K562 (cell line): ENCODE data around the gene RAP2B. TPM values are rescaled to one million over a fixed set of nuclear protein-coding genes. Genes with fewer than 3 reads are reported as not detected.

Experiments
- ATAC-seq: fragments of 200-7000 bp; cut with Tn5 transposase; 3 replicates; pipeline ENCODE4 v1.9.1; 2020; ENCODE audit warnings: moderate library complexity
- BruUV-seq: library from RNA; stranded (reverse); fragments of 400-500 nt; replicated peaks from 2 replicates; lab custom pipeline; 2021; lab: Mats Ljungman, UMichigan
- CTCF ChIA-PET: fragments of 300-600 bp; formaldehyde crosslinking; extraction: SDS; loops from one replicate; lab custom pipeline; 2021; ENCODE audit warnings: low intra/inter-chr PET ratio; lab: Yijun Ruan, JAX
- POLR2A ChIA-PET: fragments of 300-600, 350-650 bp; sonication (Branson Sonifier 250); formaldehyde crosslinking; extraction: SDS; loops from one replicate; lab custom pipeline; 2021; ENCODE audit warnings: antibody characterized with exemption, inconsistent platforms; lab: Yijun Ruan, JAX
- DNase-seq, 4 experiments: peaks; one replicate each; pipeline versions ENCODE4 v3.0.0 to v3.0.0-alpha.2; 2011 to 2018; ENCODE audit warnings: low spot score in 3 of 4, mixed read lengths in 3 of 4; ENCODE audit errors: extremely low read depth in 1 of 4
- FAIRE-seq: peaks from 2 replicates; lab custom pipeline; 2011; peaks lifted over from hg19 to GRCh38; lab: Jason Lieb, UNC
- H2AFZ ChIP-seq: 2 replicates; pipeline ENCODE4 v1.6.0; 2011; ENCODE audit warnings: low read depth, low read length, control low read depth, inconsistent platforms
- H3K27ac ChIP-seq: fragments of 200-600 bp; 3 replicates; pipeline ENCODE4 v1.8.0; 2011; ENCODE audit warnings: low read depth, mild to moderate bottlenecking, control low read depth, inconsistent platforms, low read length, moderate library complexity, mixed read lengths; ENCODE audit errors: extremely low read depth
- H3K27me3 ChIP-seq, 2 experiments: fragments of 300-600 bp in 1 of 2; 2 replicates in 1 of 2; 3 replicates in 1 of 2; pipeline versions ENCODE4 v1.6.0 to v1.8.0; 2011; ENCODE audit warnings: inconsistent platforms in 2 of 2, low read length in 2 of 2, mild to moderate bottlenecking in 1 of 2, mixed read lengths in 1 of 2, moderate library complexity in 1 of 2; ENCODE audit not compliant: control insufficient read depth in 2 of 2, insufficient read depth in 2 of 2
- H3K36me3 ChIP-seq: fragments of 300-600 bp; 3 replicates; pipeline ENCODE4 v1.8.0; 2011; ENCODE audit warnings: mild to moderate bottlenecking, low read length, inconsistent platforms; ENCODE audit not compliant: control insufficient read depth, insufficient read depth
- H3K4me1 ChIP-seq, 2 experiments: fragments of 200-600 bp in 1 of 2; replicated peaks in 1 of 2; 2 replicates in 1 of 2; 3 replicates in 1 of 2; pipeline versions ENCODE4 v1.5.1 to v1.8.0; 2011; ENCODE audit warnings: inconsistent platforms in 2 of 2, low read length in 2 of 2, mild to moderate bottlenecking in 1 of 2, mixed read lengths in 1 of 2, moderate library complexity in 1 of 2; ENCODE audit not compliant: control insufficient read depth in 2 of 2, insufficient read depth in 2 of 2
- H3K4me2 ChIP-seq: 2 replicates; pipeline ENCODE4 v1.6.1; 2011; ENCODE audit warnings: low read length, control low read depth, inconsistent platforms, mixed read lengths; ENCODE audit not compliant: insufficient read depth
- H3K4me3 ChIP-seq: fragments of 200-600 bp; sonication (generic), shearing (Covaris generic); 2 replicates; pipeline ENCODE4 v1.5.1; 2016; ENCODE audit warnings: control low read depth, inconsistent platforms
- H3K79me2 ChIP-seq: fragments of 200-600 bp; 3 replicates; pipeline ENCODE4 v1.8.0; 2011; ENCODE audit warnings: low read length, inconsistent platforms; ENCODE audit not compliant: control insufficient read depth, insufficient read depth
- H3K9ac ChIP-seq, 2 experiments: 2 replicates each; pipeline versions ENCODE4 v1.6.0 to v1.6.1; 2011; ENCODE audit warnings: low read depth in 2 of 2, low read length in 2 of 2, control low read depth in 1 of 2, inconsistent platforms in 1 of 2, mild to moderate bottlenecking in 1 of 2, mixed read lengths in 1 of 2; ENCODE audit not compliant: insufficient read depth in 1 of 2
- H3K9me1 ChIP-seq: one replicate; pipeline ENCODE4 v1.6.0; 2011; ENCODE audit warnings: inconsistent platforms, mild to moderate bottlenecking, low read length, moderate library complexity; ENCODE audit not compliant: control insufficient read depth, insufficient read depth
- H3K9me3 ChIP-seq: replicated peaks from 2 replicates; pipeline ENCODE4 v1.5.1; 2011; ENCODE audit warnings: low read depth, low read length, inconsistent platforms; ENCODE audit not compliant: control insufficient read depth, insufficient read depth
- H4K20me1 ChIP-seq: replicated peaks from 2 replicates; pipeline ENCODE4 v1.6.1; 2011; ENCODE audit warnings: low read length, inconsistent platforms, mixed read lengths; ENCODE audit not compliant: control insufficient read depth, insufficient read depth
- BRD9 ChIP-seq: fragments of 450-650 bp; IDR thresholded peaks from 2 replicates; pipeline ENCODE4 v1.6.1; 2018; ENCODE audit warnings: low read depth; ENCODE audit not compliant: partially characterized antibody
- CBX5 ChIP-seq: IDR thresholded peaks from 2 replicates; pipeline ENCODE4 v1.6.1; 2014; ENCODE audit warnings: low read depth, borderline replicate concordance
- CCNT2 ChIP-seq: IDR thresholded peaks from 2 replicates; pipeline ENCODE4 v1.6.1; 2011; ENCODE audit warnings: borderline replicate concordance, low read depth, mild to moderate bottlenecking, moderate library complexity, mixed read lengths, low read length; ENCODE audit not compliant: insufficient read length; ENCODE audit errors: extremely low read depth
- ETV1 ChIP-seq: fragments of 450-650 bp; conservative IDR thresholded peaks from 2 replicates; pipeline ENCODE4 v1.6.1; 2016; ENCODE audit warnings: missing genetic modification characterization, control low read depth, low read depth, missing compliant biosample characterization
- NFATC3 ChIP-seq: fragments of 450-650 bp; IDR thresholded peaks from 2 replicates; pipeline ENCODE4 v1.6.1; 2017; ENCODE audit warnings: mild to moderate bottlenecking
- PHF20 ChIP-seq: fragments of 450-650 bp; IDR thresholded peaks from 2 replicates; pipeline ENCODE4 v1.6.1; 2018; ENCODE audit not compliant: partially characterized antibody
- SIN3A ChIP-seq, 2 experiments: fragments of 150-350 bp in 1 of 2; IDR thresholded peaks; 2 replicates each; pipeline ENCODE4 v1.6.1; 2011 to 2016; ENCODE audit warnings: borderline replicate concordance in 2 of 2, low read depth in 2 of 2, low read length in 2 of 2, mild to moderate bottlenecking in 2 of 2, moderate library complexity in 2 of 2; ENCODE audit not compliant: control insufficient read depth in 1 of 2
- ZBTB1 ChIP-seq: sonication (generic); formaldehyde crosslinking; IDR thresholded peaks from 2 replicates; pipeline ENCODE4 v1.8.1; 2023; ENCODE audit warnings: missing genetic modification reagents, low read depth, mild to moderate bottlenecking, borderline replicate concordance
- ZNF584 ChIP-seq: fragments of 200-800 bp; sonication (Bioruptor generic); IDR thresholded peaks from 2 replicates; pipeline ENCODE4 v1.6.1; 2016; ENCODE audit warnings: low read depth, mild to moderate bottlenecking, missing genetic modification characterization, missing compliant biosample characterization
- WGBS: fragments of 100-300 bp; shearing (Covaris generic); methylation state at CpG from one replicate; pipeline ENCODE4 v1.1.6; 2016; ENCODE audit warnings: low coverage, mixed read lengths; ENCODE audit not compliant: insufficient coverage; ENCODE audit errors: missing lambda C conversion rate; 5-methylcytosine and 5-hydroxymethylcytosine counted together
- in situ Hi-C: fragments of 300-500 bp; cut with MboI; formaldehyde crosslinking; loops from 4 replicates; pipeline ENCODE4 v1.15.0; 2018; ENCODE audit warnings: inconsistent platforms, mixed read lengths
- intact Hi-C: fragments of 100-400 bp; cut with micrococcal nuclease; formaldehyde crosslinking; loops from 2 replicates; pipeline ENCODE4 v1.14.2; 2022
- polyA plus RNA-seq, 8 experiments: library from polyadenylated mRNA; depleted of rRNA in 4 of 8; stranded (reverse) in 5 of 8; unstranded in 3 of 8; fragments of >200 nt; fragmentation: Nextera tagmentation in 2 of 8; fragmentation: Illumina TruSeq in 1 of 8; extraction: Ambion mirVana in 2 of 8; extraction: Trizol in 1 of 8; gene quantifications; 2 replicates each; pipeline versions ENCODE4 v1.2.1 to v1.2.3, GENCODE V29; 2011 to 2014; ENCODE audit warnings: inconsistent platforms in 1 of 8, missing spikeins in 1 of 8
- total RNA-seq, 7 experiments: library from RNA; depleted of rRNA in 6 of 7; stranded (reverse); fragments of >200 nt in 6 of 7; fragmentation: Illumina TruSeq in 2 of 7; extraction: Trizol in 2 of 7; gene quantifications; 2 replicates each; pipeline versions ENCODE4 v1.2.1 to v1.2.3, GENCODE V29; 2011 to 2021; ENCODE audit warnings: low replicate concordance in 1 of 7
- TF ChIP-seq, protein P1 (sequence below): sonication (generic); formaldehyde crosslinking; IDR thresholded peaks from 2 replicates; pipeline ENCODE4 v1.8.0; 2022; ENCODE audit warnings: mild to moderate bottlenecking, missing genetic modification reagents
- TF ChIP-seq, protein P2 (sequence below), 2 experiments: fragments of 450-650 bp; IDR thresholded peaks; 2 replicates each; pipeline ENCODE4 v1.6.1; 2016
- TF ChIP-seq, protein P3 (sequence below): fragments of 200-800 bp; sonication (Bioruptor generic); IDR thresholded peaks from 2 replicates; pipeline ENCODE4 v1.6.1; 2017; ENCODE audit warnings: missing genetic modification characterization, missing compliant biosample characterization

RAP2B gene
- total and polyA plus RNA-seq, 9 of the 15 experiments (the other 6 are each of a cell fraction or from before 2014, with no cell fraction given): 9.4 to 31.2 (median 15.8) TPM

DNA sequence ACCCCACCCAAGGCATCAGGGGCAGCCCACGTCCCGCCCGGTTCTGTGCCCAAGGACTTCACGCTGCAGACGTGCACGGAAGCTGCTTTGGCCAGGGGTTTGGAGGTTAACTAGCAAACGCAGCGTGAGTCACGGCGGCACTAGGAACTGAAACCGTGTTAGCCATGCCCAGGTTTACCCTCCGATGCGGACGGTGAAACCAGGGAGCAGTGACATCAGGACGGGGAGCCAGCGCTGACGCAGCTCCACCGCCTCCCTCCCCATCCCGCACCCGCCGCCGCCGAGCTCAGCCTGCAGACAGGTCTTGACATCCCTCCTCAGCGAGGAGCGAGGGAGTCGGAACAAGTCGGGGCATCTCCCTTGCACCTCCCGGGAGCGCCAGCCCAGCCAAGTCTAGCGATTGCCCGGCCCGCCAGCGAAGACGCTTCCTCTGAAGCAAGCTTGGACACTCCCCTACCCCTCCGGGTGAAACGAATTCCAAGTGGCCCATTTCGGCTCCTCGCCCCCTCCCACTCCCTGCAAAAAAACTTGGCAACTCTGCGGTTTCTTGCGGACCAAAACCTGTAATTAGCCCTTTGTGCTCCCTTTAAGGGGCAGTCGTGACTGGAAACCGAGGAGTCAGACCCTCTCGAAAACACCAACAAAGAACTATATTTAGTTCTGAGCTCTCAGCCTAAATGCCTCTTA, 1.4 kb upstream of the RAP2B start:
- Histone ChIP-seq H3K9ac (peak overlapping the region; percentile 74 to 90), H3K4me1 (peaks cover 3 to 24% of the 10 kb centered on the region in 2 experiments; a peak in 2 of 5 replicates), H2AFZ (peak overlapping the region; percentile 91), H3K79me2 (peaks cover 36% of the 10 kb centered on the region), H3K4me3 (peak overlapping the region; percentile 88), H4K20me1 (no peaks in the 10 kb centered on the region; the same call in 1 of the 2 replicates), H3K4me2 (peak overlapping the region; percentile 79), H3K27ac (peak overlapping the region; percentile 74), H3K36me3 (peaks cover 12% of the 10 kb centered on the region), H3K9me3 (no peaks in the 10 kb centered on the region), H3K27me3 (no peaks in the 10 kb centered on the region), H3K9me1 (no peaks in the 10 kb centered on the region)
- 4% methylated on average over 29 of the region's 43 CpGs for WGBS
- ATAC-seq: peak; percentile 4
- ChIA-PET CTCF (no interaction called here), POLR2A (interaction anchor here (0.5 to 1.6 kb wide), 13 partner anchors 11 to 905 kb away, joined by 3 to 8 read pairs (median 3); partner anchors contain the start of gene P2RY1)
- intact Hi-C loops: loop anchor here (10.0 kb wide), 2 partner anchors 604 to 886 kb away; no protein-coding TSS in a partner anchor
- in situ Hi-C loops: no loop called here
- DNase-seq: peak; percentile 45 to 69 (median 56)
- BruUV-seq: no TSS peak
- FAIRE-seq: peak; percentile 56
- peak; percentile 41 for TF ChIP-seq BRD9
- TF ChIP-seq ZNF584: no peak
- TF ChIP-seq, protein P1, sequence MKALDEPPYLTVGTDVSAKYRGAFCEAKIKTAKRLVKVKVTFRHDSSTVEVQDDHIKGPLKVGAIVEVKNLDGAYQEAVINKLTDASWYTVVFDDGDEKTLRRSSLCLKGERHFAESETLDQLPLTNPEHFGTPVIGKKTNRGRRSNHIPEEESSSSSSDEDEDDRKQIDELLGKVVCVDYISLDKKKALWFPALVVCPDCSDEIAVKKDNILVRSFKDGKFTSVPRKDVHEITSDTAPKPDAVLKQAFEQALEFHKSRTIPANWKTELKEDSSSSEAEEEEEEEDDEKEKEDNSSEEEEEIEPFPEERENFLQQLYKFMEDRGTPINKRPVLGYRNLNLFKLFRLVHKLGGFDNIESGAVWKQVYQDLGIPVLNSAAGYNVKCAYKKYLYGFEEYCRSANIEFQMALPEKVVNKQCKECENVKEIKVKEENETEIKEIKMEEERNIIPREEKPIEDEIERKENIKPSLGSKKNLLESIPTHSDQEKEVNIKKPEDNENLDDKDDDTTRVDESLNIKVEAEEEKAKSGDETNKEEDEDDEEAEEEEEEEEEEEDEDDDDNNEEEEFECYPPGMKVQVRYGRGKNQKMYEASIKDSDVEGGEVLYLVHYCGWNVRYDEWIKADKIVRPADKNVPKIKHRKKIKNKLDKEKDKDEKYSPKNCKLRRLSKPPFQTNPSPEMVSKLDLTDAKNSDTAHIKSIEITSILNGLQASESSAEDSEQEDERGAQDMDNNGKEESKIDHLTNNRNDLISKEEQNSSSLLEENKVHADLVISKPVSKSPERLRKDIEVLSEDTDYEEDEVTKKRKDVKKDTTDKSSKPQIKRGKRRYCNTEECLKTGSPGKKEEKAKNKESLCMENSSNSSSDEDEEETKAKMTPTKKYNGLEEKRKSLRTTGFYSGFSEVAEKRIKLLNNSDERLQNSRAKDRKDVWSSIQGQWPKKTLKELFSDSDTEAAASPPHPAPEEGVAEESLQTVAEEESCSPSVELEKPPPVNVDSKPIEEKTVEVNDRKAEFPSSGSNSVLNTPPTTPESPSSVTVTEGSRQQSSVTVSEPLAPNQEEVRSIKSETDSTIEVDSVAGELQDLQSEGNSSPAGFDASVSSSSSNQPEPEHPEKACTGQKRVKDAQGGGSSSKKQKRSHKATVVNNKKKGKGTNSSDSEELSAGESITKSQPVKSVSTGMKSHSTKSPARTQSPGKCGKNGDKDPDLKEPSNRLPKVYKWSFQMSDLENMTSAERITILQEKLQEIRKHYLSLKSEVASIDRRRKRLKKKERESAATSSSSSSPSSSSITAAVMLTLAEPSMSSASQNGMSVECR (CRISPR knock-in tag): peak; percentile 62; the same call in 1 of the 2 replicates
- TF ChIP-seq ETV1 (tag): 0 out of 2 replicates have a peak, but pooled peaks have one; percentile 23
- peak; percentile 28 for TF ChIP-seq PHF20
- TF ChIP-seq ZBTB1 (CRISPR knock-in tag): 0 out of 2 replicates have a peak, but pooled peaks have one; percentile 26
- TF ChIP-seq, protein P2, sequence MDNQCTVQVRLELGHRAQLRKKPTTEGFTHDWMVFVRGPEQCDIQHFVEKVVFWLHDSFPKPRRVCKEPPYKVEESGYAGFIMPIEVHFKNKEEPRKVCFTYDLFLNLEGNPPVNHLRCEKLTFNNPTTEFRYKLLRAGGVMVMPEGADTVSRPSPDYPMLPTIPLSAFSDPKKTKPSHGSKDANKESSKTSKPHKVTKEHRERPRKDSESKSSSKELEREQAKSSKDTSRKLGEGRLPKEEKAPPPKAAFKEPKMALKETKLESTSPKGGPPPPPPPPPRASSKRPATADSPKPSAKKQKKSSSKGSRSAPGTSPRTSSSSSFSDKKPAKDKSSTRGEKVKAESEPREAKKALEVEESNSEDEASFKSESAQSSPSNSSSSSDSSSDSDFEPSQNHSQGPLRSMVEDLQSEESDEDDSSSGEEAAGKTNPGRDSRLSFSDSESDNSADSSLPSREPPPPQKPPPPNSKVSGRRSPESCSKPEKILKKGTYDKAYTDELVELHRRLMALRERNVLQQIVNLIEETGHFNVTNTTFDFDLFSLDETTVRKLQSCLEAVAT (IDR thresholded peaks at IDR 0.05): peak in 1 of 2 experiments; percentile 80; a peak in 2 of 4 replicates
- no peak for TF ChIP-seq NFATC3
- TF ChIP-seq CBX5: 0 out of 2 replicates have a peak, but pooled peaks have one; percentile 25
- TF ChIP-seq, protein P3, sequence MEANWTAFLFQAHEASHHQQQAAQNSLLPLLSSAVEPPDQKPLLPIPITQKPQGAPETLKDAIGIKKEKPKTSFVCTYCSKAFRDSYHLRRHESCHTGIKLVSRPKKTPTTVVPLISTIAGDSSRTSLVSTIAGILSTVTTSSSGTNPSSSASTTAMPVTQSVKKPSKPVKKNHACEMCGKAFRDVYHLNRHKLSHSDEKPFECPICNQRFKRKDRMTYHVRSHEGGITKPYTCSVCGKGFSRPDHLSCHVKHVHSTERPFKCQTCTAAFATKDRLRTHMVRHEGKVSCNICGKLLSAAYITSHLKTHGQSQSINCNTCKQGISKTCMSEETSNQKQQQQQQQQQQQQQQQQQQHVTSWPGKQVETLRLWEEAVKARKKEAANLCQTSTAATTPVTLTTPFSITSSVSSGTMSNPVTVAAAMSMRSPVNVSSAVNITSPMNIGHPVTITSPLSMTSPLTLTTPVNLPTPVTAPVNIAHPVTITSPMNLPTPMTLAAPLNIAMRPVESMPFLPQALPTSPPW (CRISPR knock-in tag): peak; percentile 81; the same call in 1 of the 2 replicates
- 0 out of 4 replicates have a peak, but pooled peaks of 1 of the 2 experiments have one; percentile 14 for TF ChIP-seq SIN3A (IDR thresholded peaks at IDR 0.05; ENCODE audit: borderline replicate concordance in 2 of 2, control insufficient read depth in 1 of 2, low read depth in 2 of 2, low read length in 2 of 2)
- TF ChIP-seq CCNT2: peak; percentile 27
